Testis (tissue), 3 donors: Measurements from ENCODE around the gene NUDT22. TPM values are rescaled to one million over a fixed set of nuclear protein-coding genes. Genes with fewer than 3 reads are reported as not detected.
A peak's percentile ranks its signal among the peaks of the same experiment; 100 is the strongest.

Experiments used
- DNase-seq: peaks from one replicate; pipeline ENCODE4 v3.0.0-alpha.2; 2019
- H3K27ac ChIP-seq, 2 donors: fragments of 200-600 bp; sonication (generic); one replicate each; pipeline ENCODE4 v1.5.1; 2019
- H3K27me3 ChIP-seq: fragments of 200-600 bp; sonication (generic); one replicate; pipeline ENCODE4 v1.5.1; 2019
- H3K36me3 ChIP-seq: fragments of 200-600 bp; sonication (generic); one replicate; pipeline ENCODE4 v1.5.1; 2017; ENCODE audit warnings: low read depth; ENCODE audit errors: missing control alignments
- H3K4me1 ChIP-seq: fragments of 200-600 bp; sonication (generic); one replicate; pipeline ENCODE4 v1.5.1; 2019
- H3K4me3 ChIP-seq, 2 donors: fragments of 200-600 bp; sonication (generic); one replicate each; pipeline ENCODE4 v1.5.1; 2017 to 2019
- H3K9me3 ChIP-seq: fragments of 200-600 bp; sonication (generic); one replicate; pipeline ENCODE4 v1.5.1; 2017
- CTCF ChIP-seq, 3 experiments: fragments of 450-650 bp in 2 of 3; fragments of 200-600 bp in 1 of 3; sonication (generic) in 1 of 3; IDR thresholded peaks; one replicate each; pipeline ENCODE4 v1.5.1; 2016 to 2019; ENCODE audit warnings: antibody characterized with exemption in 3 of 3, mild to moderate bottlenecking in 2 of 3, moderate library complexity in 1 of 3
- POLR2A ChIP-seq: fragments of 450-650 bp; IDR thresholded peaks from one replicate; pipeline ENCODE4 v1.6.1; 2017; ENCODE audit warnings: antibody characterized with exemption, mild to moderate bottlenecking, moderate library complexity
- WGBS, 2 donors: methylation state at CpG; one replicate each; pipeline ENCODE4 v1.1.5; 2018; 5-methylcytosine and 5-hydroxymethylcytosine counted together
- intact Hi-C: fragments of 100-400 bp; cut with DNase I; formaldehyde crosslinking; loops from one replicate; pipeline ENCODE4 v1.15.1; 2023; ENCODE audit warnings: low total_unique reads
- polyA plus RNA-seq: library from polyadenylated mRNA; stranded (reverse); fragments of 350-450 nt; fragmentation: Illumina TruSeq; extraction: RNeasy Lipid Tissue Mini Kit (QIAGEN cat#74804); gene quantifications from one replicate; pipeline ENCODE4 v1.2.3, GENCODE V29; 2014; ENCODE audit warnings: low read depth, low replicate concordance; ENCODE audit not compliant: insufficient read depth
- total RNA-seq, 2 donors: library from RNA; depleted of rRNA; stranded (reverse); fragments of >200 nt; gene quantifications; one replicate each; pipeline ENCODE4 v1.2.3, GENCODE V29; 2016

Gene NUDT22
- total and polyA plus RNA-seq, 3 donors from 2014 or later = 19.0 to 52.7 (median 50.9) TPM

GRCh38 chr11:64250415-64251015 lies 24.4 kb downstream of the NUDT22 start:
- H3K36me3 ChIP-seq = no peaks in the 10 kb centered on the region
- H3K4me3 ChIP-seq = peak overlapping the region in 1 of 2 donors; percentile 61
- H3K27me3 ChIP-seq = no peaks in the 10 kb centered on the region
- no peak for DNase-seq
- 21% methylated on average over 13 of the region's 13 CpGs; no CpG with 5 or more reads in 1 of the 2 donors for WGBS, 2 donors
- peaks cover 35% of the 10 kb centered on the region for H3K4me1 ChIP-seq
- intact Hi-C loops = no loop called here
- H3K27ac ChIP-seq = peak overlapping the region in 1 of 2 donors; percentile 11
- H3K9me3 ChIP-seq = no peaks in the 10 kb centered on the region
- no peak for TF ChIP-seq CTCF (IDR thresholded peaks at IDR 0.05)
- TF ChIP-seq POLR2A = no peak

GRCh38 chr11:64251016-64251752 lies 25.1 kb downstream of the NUDT22 start, which contains the start of gene PLCB3:
TSS of gene PLCB3 (plus strand) at chr11:64251530. CDS start at chr11:64251650, 120 bp downstream.
- H3K27me3 ChIP-seq = no peaks in the 10 kb centered on the region
- peak within 1 kb of the TSS; percentile 83 to 84 for H3K4me3 ChIP-seq
- DNase-seq = peak; percentile 69
- no peaks in the 10 kb centered on the region for H3K36me3 ChIP-seq
- TF ChIP-seq CTCF (IDR thresholded peaks at IDR 0.05) (peak; percentile 86 to 93 (median 87)), POLR2A (no peak)
- intact Hi-C loops = no loop called here
- H3K4me1 ChIP-seq = peaks cover 30% of the 10 kb centered on the region
- 0 to 1% methylated on average over 3 to 63 of the region's 75 CpGs for WGBS, 2 donors
- H3K27ac ChIP-seq = peak within 1 kb of the TSS; percentile 72
- no peaks in the 10 kb centered on the region for H3K9me3 ChIP-seq

- intact Hi-C loops = no loop called here
These were observed 25.6 kb downstream of the NUDT22 start for GRCh38 chr11:64251753-64252002.

GRCh38 chr11:64252003-64252872 lies 26.2 kb downstream of the NUDT22 start:
- intact Hi-C loops = no loop called here
- DNase-seq = peak; percentile 46
- 3 to 4% methylated on average over 12 to 23 of the region's 23 CpGs for WGBS, 2 donors
- Histone ChIP-seq H3K9me3 (no peaks in the 10 kb centered on the region), H3K36me3 (no peaks in the 10 kb centered on the region), H3K27me3 (no peaks in the 10 kb centered on the region), H3K27ac (peak overlapping the region; percentile 72), H3K4me1 (peaks cover 30% of the 10 kb centered on the region), H3K4me3 (peak overlapping the region; percentile 83 to 84)
- no peak for TF ChIP-seq POLR2A
- TF ChIP-seq CTCF (IDR thresholded peaks at IDR 0.05) = peak in 2 of 3 experiments; percentile 10 to 22

More at GRCh38 chr11:64251753-64252002, 25.6 kb downstream of the NUDT22 start:
- H3K27me3 ChIP-seq = no peaks in the 10 kb centered on the region
- TF ChIP-seq CTCF (IDR thresholded peaks at IDR 0.05) (no peak), POLR2A (no peak)
- peak overlapping the region; percentile 72 for H3K27ac ChIP-seq
- peaks cover 30% of the 10 kb centered on the region for H3K4me1 ChIP-seq
- peak overlapping the region; percentile 83 to 84 for H3K4me3 ChIP-seq
- 0% methylated on average over 13 to 18 of the region's 18 CpGs for WGBS, 2 donors
- H3K36me3 ChIP-seq = no peaks in the 10 kb centered on the region
- H3K9me3 ChIP-seq = no peaks in the 10 kb centered on the region
- DNase-seq = no peak
